Breast epithelium (tissue), 3 donors: ENCODE data around the gene DNAJC13.

Source experiments
- CTCF ChIP-seq, 3 donors: fragments of 450-650 bp; IDR thresholded peaks; one replicate each; pipeline ENCODE4 v1.5.1; 2016 to 2017; ENCODE audit warnings: antibody characterized with exemption in 3 of 3, mild to moderate bottlenecking in 3 of 3, moderate library complexity in 3 of 3
- POLR2A ChIP-seq: fragments of 450-650 bp; IDR thresholded peaks from one replicate; pipeline ENCODE4 v1.6.1; 2016; ENCODE audit warnings: antibody characterized with exemption, mild to moderate bottlenecking, moderate library complexity

- TF ChIP-seq CTCF (IDR thresholded peaks at IDR 0.05) (no peak), POLR2A (no peak)
These were observed 146.8 kb downstream of the DNAJC13 start for GRCh38 chr3:132564070-132564465.
